GM06990 (cell line): ENCODE results near the gene TNFRSF6B.

Experiments
- DNase-seq: peaks from one replicate; pipeline ENCODE4 v3.0.0-alpha.2; 2011; ENCODE audit not compliant: insufficient read length; ENCODE audit errors: extremely low read depth
- H3K27me3 ChIP-seq: replicated peaks from 2 replicates; pipeline ENCODE4 v1.6.0; 2011; ENCODE audit warnings: low read length; ENCODE audit not compliant: control insufficient read depth, insufficient read depth
- H3K36me3 ChIP-seq: 2 replicates; pipeline ENCODE4 v1.5.1; 2011; ENCODE audit warnings: low read length; ENCODE audit not compliant: control insufficient read depth, insufficient read depth
- H3K4me3 ChIP-seq: replicated peaks from 2 replicates; pipeline ENCODE4 v1.5.1; 2011; ENCODE audit warnings: low read depth, mild to moderate bottlenecking, control low read depth, low read length
- CTCF ChIP-seq: IDR thresholded peaks from 2 replicates; pipeline ENCODE4 v1.5.1; 2011; ENCODE audit warnings: low read length, control low read depth, mild to moderate bottlenecking, inconsistent platforms; ENCODE audit not compliant: insufficient read depth, poor library complexity, severe bottlenecking

The TNFRSF6B gene

GRCh38 chr20:63661959-63662812 lies 34.3 kb upstream of the TNFRSF6B start:
- no peak for TF ChIP-seq CTCF
- Histone ChIP-seq H3K4me3 (no peak overlapping the region), H3K27me3 (no peaks in the 10 kb centered on the region), H3K36me3 (peaks cover 24% of the 10 kb centered on the region)
- DNase-seq = no peak

- H3K27me3 ChIP-seq = no peaks in the 10 kb centered on the region
- DNase-seq = no peak
- no peak overlapping the region for H3K4me3 ChIP-seq
- H3K36me3 ChIP-seq = peaks cover 28% of the 10 kb centered on the region
- no peak for TF ChIP-seq CTCF
Observed at GRCh38 chr20:63662813-63663189, 33.7 kb upstream of the TNFRSF6B start.

- Histone ChIP-seq H3K4me3 (no peak overlapping the region), H3K36me3 (peaks cover 31% of the 10 kb centered on the region), H3K27me3 (no peaks in the 10 kb centered on the region)
- no peak for DNase-seq
- TF ChIP-seq CTCF = no peak
Observed at GRCh38 chr20:63663332-63664066, 33.0 kb upstream of the TNFRSF6B start.

GRCh38 chr20:63664143-63664851 lies 32.2 kb upstream of the TNFRSF6B start:
- TF ChIP-seq CTCF = no peak
- DNase-seq = no peak
- peaks cover 32% of the 10 kb centered on the region for H3K36me3 ChIP-seq

GRCh38 chr20:63664861-63665594 lies 31.4 kb upstream of the TNFRSF6B start:
- H3K36me3 ChIP-seq = peaks cover 32% of the 10 kb centered on the region

More at GRCh38 chr20:63664143-63664851, 32.2 kb upstream of the TNFRSF6B start:
- Histone ChIP-seq H3K4me3 (no peak overlapping the region), H3K27me3 (no peaks in the 10 kb centered on the region)

More at GRCh38 chr20:63664861-63665594, 31.4 kb upstream of the TNFRSF6B start:
- DNase-seq = no peak
- TF ChIP-seq CTCF = no peak
- no peak overlapping the region for H3K4me3 ChIP-seq
- H3K27me3 ChIP-seq = no peaks in the 10 kb centered on the region
